ENCODE measurements around the gene AMPD2. TPM values are rescaled to one million over a fixed set of nuclear protein-coding genes. Genes with fewer than 3 reads are reported as not detected.

The AMPD2 gene
- 41.3 and 51.7 TPM in 2 replicates for total RNA-seq

GRCh38 chr1:109619576-109620400, at the start of gene AMPD2, which contains the start of gene GNAT2:
TSS of gene AMPD2 (plus strand) at chr1:109619837. CDS start at chr1:109621176, 1,339 bp downstream.
TSS of gene GNAT2 (minus strand) at chr1:109619616. CDS start at chr1:109612870, 6,746 bp downstream.

GRCh38 chr1:109655615-109656519, 36.2 kb downstream of the AMPD2 start, which contains the start of gene GSTM4:
TSS of gene GSTM4 (plus strand) at chr1:109656099. CDS start at chr1:109656390, 291 bp downstream.

GRCh38 chr1:109667452-109668122, 48.0 kb downstream of the AMPD2 start, which contains the start of gene GSTM2:
TSS of gene GSTM2 (plus strand) at chr1:109668057. CDS start at chr1:109668116, 59 bp downstream.

Other genes starting within 250 kb of the AMPD2 start
- 15.3 and 19.6 TPM in 2 replicates for gene SORT1, start 221.9 kb upstream of the AMPD2 start, total RNA-seq
- 79.8 and 93.9 TPM in 2 replicates for gene PSMA5, start 193.4 kb upstream of the AMPD2 start, total RNA-seq
- gene SYPL2, start 153.3 kb upstream of the AMPD2 start, total RNA-seq: not detected in 2 replicates
- gene ATXN7L2, start 135.9 kb upstream of the AMPD2 start, total RNA-seq: 1.9 and 2.1 TPM in 2 replicates
- 3.3 and 4.5 TPM in 2 replicates for gene CYB561D1, start 125.7 kb upstream of the AMPD2 start, total RNA-seq
- gene AMIGO1, start 110.1 kb upstream of the AMPD2 start, total RNA-seq: 0.65 and 0.76 TPM in 2 replicates
- gene GPR61, start 80.0 kb upstream of the AMPD2 start, total RNA-seq: not detected in 2 replicates
- gene GNAI3, start 71.2 kb upstream of the AMPD2 start, total RNA-seq: 19.2 and 21.9 TPM in 2 replicates
- 0.32 TPM in 1 of 2 replicates, not detected in the other for gene GNAT2, start 221 bp upstream of the AMPD2 start, total RNA-seq
- gene GSTM4, start 36.3 kb downstream of the AMPD2 start, total RNA-seq: 1.5 and 2.3 TPM in 2 replicates
- 0.32 and 4.3 TPM in 2 replicates for gene GSTM2, start 48.2 kb downstream of the AMPD2 start, total RNA-seq
- gene GSTM1, start 68.0 kb downstream of the AMPD2 start, total RNA-seq: 0.32 and 2.6 TPM in 2 replicates
- gene GSTM5, start 92.4 kb downstream of the AMPD2 start, total RNA-seq: 0.65 and 0.76 TPM in 2 replicates
- gene GSTM3, start 121.2 kb downstream of the AMPD2 start, total RNA-seq: 24.6 and 38.7 TPM in 2 replicates
- not detected in 2 replicates for gene EPS8L3, start 144.1 kb downstream of the AMPD2 start, total RNA-seq